Stimulated activated CD8-positive, alpha-beta memory T cell treated with anti-CD3 and anti-CD28 coated beads, Interleukin-15, amount 100 ng/mL, for 4 hours (primary cell): ENCODE measurements around the gene GNA14.
"Not testable (repeated sequence)": the region's sequence is repeated elsewhere in the genome, so short reads cannot be mapped to it uniquely, and the experiment has no call there.

ENCODE experiments used
- DNase-seq, 2 donors: peaks; one replicate each; pipeline ENCODE4 v3.0.0-alpha.2; 2020; ENCODE audit warnings: low read depth in 2 of 2

GNA14 gene

GRCh38 chr9:77648234-77649108 is at the start of gene GNA14:
Gene GNA14, minus strand, starts transcription at chr9:77648322. Its CDS starts 529 bp downstream, at chr9:77647793.
- no peak for DNase-seq

GRCh38 chr9:77697238-77697984 is 49.3 kb upstream of the GNA14 start:
- DNase-seq: no peak

- not testable (repeated sequence) for DNase-seq
Observed at GRCh38 chr9:77690723-77691122, 42.6 kb upstream of the GNA14 start.

DNA sequence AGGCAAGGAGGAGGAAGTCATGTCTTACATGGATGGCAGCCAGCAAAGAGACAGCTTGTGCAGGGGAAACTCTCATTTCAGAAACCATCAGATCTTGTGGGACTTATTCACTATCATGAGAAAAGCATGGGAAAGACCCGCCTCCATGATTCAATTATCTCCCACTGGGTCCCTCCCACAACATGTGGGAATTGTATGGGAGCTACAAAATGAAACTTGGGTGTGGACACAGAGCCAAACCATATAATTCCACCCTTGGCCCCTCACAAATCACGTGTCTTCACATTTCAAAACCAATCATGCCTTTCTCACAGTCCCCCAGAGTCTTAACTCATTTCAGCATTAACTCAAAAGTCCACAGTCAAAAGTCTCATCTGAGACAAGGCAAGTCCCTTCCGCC is 42.0 kb upstream of the GNA14 start:
- DNase-seq: not testable (repeated sequence)

DNA sequence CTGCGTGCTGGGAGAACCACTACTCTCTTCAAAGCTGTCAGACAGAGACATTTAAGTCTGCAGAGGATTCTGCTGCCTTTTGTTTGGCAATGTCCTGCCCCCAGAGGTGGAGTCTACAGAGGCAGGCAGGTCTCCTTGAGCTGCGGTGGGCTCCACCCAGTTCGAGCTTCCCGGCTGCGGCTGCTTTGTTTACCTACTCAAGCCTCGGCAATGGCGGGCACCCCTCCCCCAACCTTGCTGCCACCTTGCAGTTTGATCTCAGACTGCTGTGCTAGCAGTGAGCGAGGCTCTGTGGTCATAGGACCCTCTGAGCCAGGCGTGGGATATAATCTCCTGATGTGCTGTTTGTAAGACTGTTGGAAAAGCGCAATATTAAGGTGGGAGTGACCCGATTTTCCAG is 39.6 kb upstream of the GNA14 start:
- DNase-seq: not testable (repeated sequence)

DNA sequence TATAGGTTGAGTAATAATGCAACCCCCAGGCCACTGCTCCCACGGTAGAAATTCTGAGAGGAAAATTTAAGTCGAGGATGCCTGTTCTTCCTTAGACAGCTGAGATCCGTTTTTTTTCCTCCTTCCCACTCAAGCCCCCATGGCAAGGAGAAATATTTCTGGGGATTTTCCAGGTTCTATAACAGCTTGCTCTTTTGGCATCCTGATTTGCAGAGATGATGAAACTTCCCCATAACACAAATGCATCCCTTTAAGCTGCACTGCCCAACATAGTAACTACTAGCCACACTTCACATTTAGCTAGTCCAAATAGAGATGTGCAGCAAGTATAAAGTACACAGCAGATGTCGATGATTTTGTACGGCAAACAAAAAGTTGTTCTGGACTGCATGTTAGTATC is 32.5 kb upstream of the GNA14 start:
- no peak for DNase-seq

DNA sequence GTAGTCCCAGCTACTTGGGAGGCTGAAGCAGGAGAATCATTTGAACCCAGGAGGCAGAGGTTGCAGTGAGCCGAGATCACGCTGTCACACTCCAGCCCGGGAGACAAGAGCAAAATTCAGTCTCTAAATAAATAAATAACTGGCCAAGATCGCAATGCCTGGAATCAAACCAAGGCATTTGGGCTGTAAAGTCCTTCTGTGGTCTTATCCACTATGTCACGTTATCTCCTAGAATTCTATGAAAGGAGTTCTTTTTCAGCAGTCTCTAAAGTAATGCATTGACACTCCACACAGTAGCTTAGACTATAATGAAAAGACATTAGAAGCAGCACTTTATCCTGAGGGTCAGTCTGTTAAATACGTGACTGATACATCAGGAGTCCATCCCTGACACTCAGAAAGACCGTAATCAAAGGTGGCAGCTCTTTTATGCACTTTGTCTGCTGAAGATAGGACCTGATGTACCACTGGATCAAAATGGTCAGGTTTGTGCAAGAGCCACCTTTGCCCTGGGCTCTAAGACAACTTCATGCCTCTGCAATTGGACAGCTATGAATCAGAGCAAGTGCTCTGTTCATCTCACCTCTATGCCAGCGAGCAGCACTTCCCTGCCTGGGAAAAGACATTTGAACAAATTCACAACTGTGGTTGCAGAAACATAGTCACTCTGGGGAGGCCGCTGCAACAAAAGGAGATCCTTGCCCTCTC is 31.7 kb upstream of the GNA14 start:
- no peak for DNase-seq

- DNase-seq: no peak
Observed at GRCh38 chr9:77679088-77679487, 31.0 kb upstream of the GNA14 start.

GRCh38 chr9:77677957-77678535 is 29.9 kb upstream of the GNA14 start:
- DNase-seq: no peak

DNA sequence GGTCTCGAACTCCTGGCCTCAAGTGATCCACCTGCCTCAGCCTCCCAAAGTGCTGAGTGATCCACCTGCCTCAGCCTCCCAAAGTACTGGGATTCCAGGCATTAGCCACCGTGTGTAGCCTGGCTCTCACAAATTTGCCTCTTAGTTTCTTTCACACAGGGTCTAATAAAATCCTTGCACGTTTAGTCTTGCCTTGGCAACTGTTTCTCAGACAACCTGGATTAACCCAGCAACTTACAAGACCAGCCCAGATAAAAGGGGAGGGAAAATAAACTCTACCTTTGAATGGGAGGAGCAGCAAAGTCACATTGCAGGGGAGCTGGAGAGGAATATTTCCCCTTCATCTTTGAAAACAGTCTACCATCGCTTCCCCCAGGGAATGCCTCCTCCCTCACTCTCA is 29.3 kb upstream of the GNA14 start:
- DNase-seq: no peak

DNA sequence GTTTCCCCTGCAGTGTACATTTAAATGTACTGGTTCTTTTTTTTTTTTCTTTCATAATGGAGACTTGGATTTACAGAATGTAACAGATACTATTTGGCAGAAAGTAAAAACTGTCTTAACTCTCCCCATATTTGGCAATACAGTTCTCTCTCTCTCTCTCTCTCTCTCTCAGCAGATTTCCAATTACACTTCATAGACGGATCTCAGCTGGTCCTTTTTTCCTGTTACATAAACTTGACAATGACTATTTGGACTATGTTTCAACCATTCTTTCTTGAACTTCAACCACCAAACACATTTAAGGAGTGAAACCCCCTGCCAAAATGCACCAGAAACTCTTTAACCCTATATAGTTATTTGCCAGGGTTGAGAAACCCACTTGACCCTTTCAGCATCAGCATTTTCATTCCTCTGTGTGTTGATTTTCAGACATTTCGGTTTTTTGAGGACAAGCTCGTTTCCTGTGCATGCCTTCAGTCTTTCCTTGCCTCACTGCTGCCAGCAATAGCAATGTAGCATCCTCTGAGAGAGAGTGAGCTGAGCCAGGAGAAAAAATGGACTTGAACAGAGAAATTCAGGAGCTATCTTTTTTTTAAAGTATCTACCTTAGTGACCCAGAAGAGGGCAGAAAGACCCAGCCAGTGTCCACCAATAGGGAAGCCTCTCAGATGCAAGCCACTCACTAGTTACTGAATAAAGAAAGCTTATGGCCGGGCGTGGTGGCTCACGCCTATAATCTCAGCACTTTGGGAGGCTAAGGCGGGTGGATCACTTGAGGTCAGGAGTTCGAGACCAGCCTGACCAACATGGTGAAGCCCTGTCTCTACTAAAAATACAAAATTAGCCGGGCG is 26.0 kb upstream of the GNA14 start:
- DNase-seq: no peak

- no peak for DNase-seq
Observed at GRCh38 chr9:77672183-77672582, 24.1 kb upstream of the GNA14 start.

- DNase-seq: no peak
Observed at GRCh38 chr9:77667151-77667550, 19.0 kb upstream of the GNA14 start.

- no peak for DNase-seq
Observed at GRCh38 chr9:77663754-77664153, 15.6 kb upstream of the GNA14 start.

GRCh38 chr9:77661566-77662085 is 13.5 kb upstream of the GNA14 start:
- DNase-seq: no peak

DNA sequence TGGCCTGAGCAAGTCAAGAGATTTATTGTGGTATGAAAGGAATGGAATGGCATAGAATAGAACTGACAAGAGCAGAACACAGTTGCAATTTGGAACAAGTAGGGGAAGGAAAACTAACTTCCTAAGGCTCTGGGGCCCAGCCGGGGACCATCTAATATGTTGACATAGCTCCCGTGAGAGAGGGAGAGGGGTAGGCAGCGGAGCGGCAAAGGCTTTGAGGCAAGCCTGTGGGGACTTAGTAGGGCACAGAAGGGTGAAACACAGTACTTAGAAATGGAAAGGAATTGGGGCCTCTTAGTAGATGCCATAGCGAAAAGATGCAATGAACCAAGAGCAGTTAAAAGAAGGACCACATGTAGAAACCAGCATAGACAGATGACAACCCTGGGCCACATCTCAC is 11.8 kb upstream of the GNA14 start:
- DNase-seq: no peak

DNA sequence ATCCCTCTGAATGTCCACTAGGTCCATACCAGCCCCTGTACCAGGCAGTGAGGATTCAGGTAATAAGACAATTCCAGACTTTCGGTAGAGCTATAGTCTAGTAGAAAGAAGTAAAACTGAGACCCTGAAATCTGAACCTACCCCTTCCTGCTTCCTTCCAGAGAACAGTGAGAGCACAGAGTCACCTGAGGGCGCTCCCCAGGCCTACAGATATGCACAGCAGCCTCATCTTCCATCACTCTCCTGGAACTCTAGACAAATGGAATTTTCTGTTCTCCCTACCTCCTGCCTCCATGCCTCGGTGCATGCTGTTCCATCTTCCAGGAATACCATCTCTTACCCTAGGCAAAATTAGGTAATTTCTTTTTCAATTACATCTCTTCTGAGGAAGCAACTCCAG is 3.1 kb upstream of the GNA14 start:
- no peak for DNase-seq

DNA sequence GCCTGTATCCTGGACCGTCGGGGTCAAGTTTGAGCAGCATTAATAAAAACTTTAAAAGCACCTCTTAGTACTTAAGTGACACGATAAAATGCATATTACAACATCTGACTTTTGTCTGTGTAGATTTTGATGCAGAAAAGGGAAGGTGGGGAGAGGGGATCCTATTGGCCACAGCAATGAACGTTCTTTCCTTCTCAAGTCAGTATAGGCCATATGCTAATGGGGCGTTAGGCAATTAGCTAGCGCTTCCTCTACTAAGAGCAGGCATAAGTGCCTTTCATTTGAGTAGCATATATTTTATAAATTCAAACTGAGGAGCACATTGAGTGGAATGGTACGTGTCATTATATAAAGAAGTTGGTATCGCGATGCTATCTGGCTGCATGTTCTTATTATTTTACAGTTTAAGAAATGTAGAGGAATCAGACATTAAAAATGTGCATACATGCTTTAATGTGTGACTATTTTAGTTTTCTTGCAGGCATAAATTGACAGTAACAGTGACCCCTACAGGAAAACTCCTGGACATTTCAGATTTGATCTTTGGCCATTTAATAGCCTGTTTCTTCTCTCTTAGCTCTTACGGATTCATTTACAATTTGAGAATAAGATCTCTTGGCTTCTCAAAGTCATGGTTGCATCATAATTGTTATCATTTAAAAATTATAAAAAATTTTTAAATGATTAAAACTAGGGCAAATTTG is 1.1 kb upstream of the GNA14 start:
- no peak for DNase-seq

GRCh38 chr9:77647267-77648233 is 572 bp downstream of the GNA14 start:
- no peak for DNase-seq
